ENCODE results near the gene TUBGCP5. TPM values are rescaled to one million over a fixed set of nuclear protein-coding genes. Genes with fewer than 3 reads are reported as not detected.

Gene TUBGCP5
- total and polyA plus RNA-seq, 2 experiments from 2014 or later: 12.0 to 21.7 TPM

DNA sequence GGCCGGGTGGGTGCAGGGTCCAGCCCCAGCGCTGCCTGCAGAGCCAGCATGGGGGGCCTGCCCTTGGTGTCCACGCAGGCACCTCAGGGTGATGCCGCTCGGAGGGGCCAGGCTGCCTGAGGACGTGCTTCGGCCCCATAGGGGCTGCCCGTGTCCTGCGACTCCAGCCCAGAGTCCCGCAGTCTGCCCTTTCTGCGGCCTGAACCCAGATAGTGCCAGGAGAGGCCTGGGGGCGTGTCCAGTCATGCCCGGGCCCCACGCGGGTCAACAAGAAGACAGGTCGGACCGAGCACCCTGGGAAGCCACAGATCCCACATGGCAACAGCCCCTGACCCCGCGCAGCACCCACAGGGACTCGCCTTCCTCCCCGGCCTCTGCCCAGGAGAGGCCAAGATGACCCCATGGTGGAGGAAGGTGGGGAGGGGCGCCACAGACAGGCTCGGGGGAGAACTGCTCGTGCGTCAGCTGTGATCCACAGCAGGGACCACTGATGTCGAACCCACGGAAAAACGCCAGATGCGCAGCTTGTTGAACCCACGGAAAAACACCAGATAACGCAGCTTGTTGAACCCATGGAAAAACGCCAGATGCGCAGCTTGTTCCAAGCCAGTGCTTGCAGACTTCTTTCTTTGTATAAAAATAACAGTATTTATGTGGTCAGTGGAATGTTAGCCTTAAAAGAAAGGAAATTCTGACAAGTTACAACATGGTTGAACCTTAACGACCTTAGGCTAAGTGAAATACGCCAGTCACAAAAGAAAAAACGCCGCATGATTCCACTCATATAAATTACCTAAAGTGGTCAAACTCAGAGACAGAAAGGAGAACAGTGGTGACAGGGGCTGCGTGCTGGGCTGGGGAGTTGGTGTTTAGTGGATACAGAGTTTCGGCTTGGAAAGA lies 87.7 kb downstream of the TUBGCP5 start:
- H3K36me3 Mint-ChIP-seq (ENCODE audit: low read depth): peaks cover 2% of the 10 kb centered on the region; the same call in 1 of the 3 replicates
- H3K4me3 ChIP-seq: no peak overlapping the region
- TF ChIP-seq POLR2AphosphoS5 (IDR thresholded peaks at IDR 0.05; ENCODE audit: low read depth): no peak
- TF ChIP-seq, protein P1, sequence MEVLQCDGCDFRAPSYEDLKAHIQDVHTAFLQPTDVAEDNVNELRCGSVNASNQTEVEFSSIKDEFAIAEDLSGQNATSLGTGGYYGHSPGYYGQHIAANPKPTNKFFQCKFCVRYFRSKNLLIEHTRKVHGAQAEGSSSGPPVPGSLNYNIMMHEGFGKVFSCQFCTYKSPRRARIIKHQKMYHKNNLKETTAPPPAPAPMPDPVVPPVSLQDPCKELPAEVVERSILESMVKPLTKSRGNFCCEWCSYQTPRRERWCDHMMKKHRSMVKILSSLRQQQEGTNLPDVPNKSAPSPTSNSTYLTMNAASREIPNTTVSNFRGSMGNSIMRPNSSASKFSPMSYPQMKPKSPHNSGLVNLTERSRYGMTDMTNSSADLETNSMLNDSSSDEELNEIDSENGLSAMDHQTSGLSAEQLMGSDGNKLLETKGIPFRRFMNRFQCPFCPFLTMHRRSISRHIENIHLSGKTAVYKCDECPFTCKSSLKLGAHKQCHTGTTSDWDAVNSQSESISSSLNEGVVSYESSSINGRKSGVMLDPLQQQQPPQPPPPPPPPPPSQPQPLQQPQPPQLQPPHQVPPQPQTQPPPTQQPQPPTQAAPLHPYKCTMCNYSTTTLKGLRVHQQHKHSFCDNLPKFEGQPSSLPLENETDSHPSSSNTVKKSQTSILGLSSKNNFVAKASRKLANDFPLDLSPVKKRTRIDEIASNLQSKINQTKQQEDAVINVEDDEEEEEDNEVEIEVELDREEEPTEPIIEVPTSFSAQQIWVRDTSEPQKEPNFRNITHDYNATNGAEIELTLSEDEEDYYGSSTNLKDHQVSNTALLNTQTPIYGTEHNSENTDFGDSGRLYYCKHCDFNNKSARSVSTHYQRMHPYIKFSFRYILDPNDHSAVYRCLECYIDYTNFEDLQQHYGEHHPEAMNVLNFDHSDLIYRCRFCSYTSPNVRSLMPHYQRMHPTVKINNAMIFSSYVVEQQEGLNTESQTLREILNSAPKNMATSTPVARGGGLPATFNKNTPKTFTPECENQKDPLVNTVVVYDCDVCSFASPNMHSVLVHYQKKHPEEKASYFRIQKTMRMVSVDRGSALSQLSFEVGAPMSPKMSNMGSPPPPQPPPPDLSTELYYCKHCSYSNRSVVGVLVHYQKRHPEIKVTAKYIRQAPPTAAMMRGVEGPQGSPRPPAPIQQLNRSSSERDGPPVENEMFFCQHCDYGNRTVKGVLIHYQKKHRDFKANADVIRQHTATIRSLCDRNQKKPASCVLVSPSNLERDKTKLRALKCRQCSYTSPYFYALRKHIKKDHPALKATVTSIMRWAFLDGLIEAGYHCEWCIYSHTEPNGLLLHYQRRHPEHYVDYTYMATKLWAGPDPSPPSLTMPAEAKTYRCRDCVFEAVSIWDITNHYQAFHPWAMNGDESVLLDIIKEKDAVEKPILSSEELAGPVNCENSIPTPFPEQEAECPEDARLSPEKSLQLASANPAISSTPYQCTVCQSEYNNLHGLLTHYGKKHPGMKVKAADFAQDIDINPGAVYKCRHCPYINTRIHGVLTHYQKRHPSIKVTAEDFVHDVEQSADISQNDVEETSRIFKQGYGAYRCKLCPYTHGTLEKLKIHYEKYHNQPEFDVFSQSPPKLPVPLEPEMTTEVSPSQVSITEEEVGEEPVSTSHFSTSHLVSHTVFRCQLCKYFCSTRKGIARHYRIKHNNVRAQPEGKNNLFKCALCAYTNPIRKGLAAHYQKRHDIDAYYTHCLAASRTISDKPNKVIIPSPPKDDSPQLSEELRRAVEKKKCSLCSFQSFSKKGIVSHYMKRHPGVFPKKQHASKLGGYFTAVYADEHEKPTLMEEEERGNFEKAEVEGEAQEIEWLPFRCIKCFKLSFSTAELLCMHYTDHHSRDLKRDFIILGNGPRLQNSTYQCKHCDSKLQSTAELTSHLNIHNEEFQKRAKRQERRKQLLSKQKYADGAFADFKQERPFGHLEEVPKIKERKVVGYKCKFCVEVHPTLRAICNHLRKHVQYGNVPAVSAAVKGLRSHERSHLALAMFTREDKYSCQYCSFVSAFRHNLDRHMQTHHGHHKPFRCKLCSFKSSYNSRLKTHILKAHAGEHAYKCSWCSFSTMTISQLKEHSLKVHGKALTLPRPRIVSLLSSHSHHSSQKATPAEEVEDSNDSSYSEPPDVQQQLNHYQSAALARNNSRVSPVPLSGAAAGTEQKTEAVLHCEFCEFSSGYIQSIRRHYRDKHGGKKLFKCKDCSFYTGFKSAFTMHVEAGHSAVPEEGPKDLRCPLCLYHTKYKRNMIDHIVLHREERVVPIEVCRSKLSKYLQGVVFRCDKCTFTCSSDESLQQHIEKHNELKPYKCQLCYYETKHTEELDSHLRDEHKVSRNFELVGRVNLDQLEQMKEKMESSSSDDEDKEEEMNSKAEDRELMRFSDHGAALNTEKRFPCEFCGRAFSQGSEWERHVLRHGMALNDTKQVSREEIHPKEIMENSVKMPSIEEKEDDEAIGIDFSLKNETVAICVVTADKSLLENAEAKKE (CRISPR knock-in tag; IDR thresholded peaks at IDR 0.05): no peak
- TF ChIP-seq, protein P2, sequence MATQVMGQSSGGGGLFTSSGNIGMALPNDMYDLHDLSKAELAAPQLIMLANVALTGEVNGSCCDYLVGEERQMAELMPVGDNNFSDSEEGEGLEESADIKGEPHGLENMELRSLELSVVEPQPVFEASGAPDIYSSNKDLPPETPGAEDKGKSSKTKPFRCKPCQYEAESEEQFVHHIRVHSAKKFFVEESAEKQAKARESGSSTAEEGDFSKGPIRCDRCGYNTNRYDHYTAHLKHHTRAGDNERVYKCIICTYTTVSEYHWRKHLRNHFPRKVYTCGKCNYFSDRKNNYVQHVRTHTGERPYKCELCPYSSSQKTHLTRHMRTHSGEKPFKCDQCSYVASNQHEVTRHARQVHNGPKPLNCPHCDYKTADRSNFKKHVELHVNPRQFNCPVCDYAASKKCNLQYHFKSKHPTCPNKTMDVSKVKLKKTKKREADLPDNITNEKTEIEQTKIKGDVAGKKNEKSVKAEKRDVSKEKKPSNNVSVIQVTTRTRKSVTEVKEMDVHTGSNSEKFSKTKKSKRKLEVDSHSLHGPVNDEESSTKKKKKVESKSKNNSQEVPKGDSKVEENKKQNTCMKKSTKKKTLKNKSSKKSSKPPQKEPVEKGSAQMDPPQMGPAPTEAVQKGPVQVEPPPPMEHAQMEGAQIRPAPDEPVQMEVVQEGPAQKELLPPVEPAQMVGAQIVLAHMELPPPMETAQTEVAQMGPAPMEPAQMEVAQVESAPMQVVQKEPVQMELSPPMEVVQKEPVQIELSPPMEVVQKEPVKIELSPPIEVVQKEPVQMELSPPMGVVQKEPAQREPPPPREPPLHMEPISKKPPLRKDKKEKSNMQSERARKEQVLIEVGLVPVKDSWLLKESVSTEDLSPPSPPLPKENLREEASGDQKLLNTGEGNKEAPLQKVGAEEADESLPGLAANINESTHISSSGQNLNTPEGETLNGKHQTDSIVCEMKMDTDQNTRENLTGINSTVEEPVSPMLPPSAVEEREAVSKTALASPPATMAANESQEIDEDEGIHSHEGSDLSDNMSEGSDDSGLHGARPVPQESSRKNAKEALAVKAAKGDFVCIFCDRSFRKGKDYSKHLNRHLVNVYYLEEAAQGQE (IDR thresholded peaks at IDR 0.05; ENCODE audit: unreplicated experiment): no peak
- TF ChIP-seq NANOG (IDR thresholded peaks at IDR 0.05; ENCODE audit: borderline replicate concordance): no peak
- TF ChIP-seq, protein P3, sequence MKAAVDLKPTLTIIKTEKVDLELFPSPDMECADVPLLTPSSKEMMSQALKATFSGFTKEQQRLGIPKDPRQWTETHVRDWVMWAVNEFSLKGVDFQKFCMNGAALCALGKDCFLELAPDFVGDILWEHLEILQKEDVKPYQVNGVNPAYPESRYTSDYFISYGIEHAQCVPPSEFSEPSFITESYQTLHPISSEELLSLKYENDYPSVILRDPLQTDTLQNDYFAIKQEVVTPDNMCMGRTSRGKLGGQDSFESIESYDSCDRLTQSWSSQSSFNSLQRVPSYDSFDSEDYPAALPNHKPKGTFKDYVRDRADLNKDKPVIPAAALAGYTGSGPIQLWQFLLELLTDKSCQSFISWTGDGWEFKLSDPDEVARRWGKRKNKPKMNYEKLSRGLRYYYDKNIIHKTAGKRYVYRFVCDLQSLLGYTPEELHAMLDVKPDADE (IDR thresholded peaks at IDR 0.05): no peak
- TF ChIP-seq JUNB (IDR thresholded peaks at IDR 0.05; ENCODE audit: unreplicated experiment): no peak
- no peak for TF ChIP-seq ZNF114 (CRISPR knock-in tag; IDR thresholded peaks at IDR 0.05)
- peaks cover 51% of the 10 kb centered on the region for H3K27me3 Mint-ChIP-seq (ENCODE audit: insufficient read depth, low read depth, poor library complexity)
- H3K27ac Mint-ChIP-seq: no peak overlapping the region
- H3K79me2 ChIP-seq (replicated peaks; ENCODE audit: insufficient read depth): peaks cover 66% of the 10 kb centered on the region
- H3K4me3 Mint-ChIP-seq: peak overlapping the region; percentile 7; the same call in 1 of the 3 replicates
- peaks cover 52% of the 10 kb centered on the region for H3K4me1 Mint-ChIP-seq
- H3K4me1 ChIP-seq (ENCODE audit: insufficient read depth): peaks cover 24% of the 10 kb centered on the region
- no peak for DNase-seq (ENCODE audit: low spot score)
- H3K9me3 Mint-ChIP-seq: no peaks in the 10 kb centered on the region; the same call in 2 of the 3 replicates
- H3K4me2 ChIP-seq: no peak overlapping the region
- no peaks in the 10 kb centered on the region for H3K36me3 ChIP-seq (ENCODE audit: insufficient read depth)
- no peak overlapping the region for H3K27ac ChIP-seq (ENCODE audit: low read depth)
- no peak for ATAC-seq
- peaks cover 13% of the 10 kb centered on the region; the same call in 1 of the 2 replicates for H3K27me3 ChIP-seq (ENCODE audit: insufficient read depth)
- no peaks in the 10 kb centered on the region for H3F3A ChIP-seq (replicated peaks; ENCODE audit: low read depth)
- peaks cover 44% of the 10 kb centered on the region for H4K20me1 ChIP-seq (replicated peaks; ENCODE audit: insufficient read depth)
- H2AFZ ChIP-seq: no peak overlapping the region
- no peaks in the 10 kb centered on the region for H3K9me2 ChIP-seq (ENCODE audit: insufficient read depth)
